ENCODE data around the gene NREP.

DNA sequence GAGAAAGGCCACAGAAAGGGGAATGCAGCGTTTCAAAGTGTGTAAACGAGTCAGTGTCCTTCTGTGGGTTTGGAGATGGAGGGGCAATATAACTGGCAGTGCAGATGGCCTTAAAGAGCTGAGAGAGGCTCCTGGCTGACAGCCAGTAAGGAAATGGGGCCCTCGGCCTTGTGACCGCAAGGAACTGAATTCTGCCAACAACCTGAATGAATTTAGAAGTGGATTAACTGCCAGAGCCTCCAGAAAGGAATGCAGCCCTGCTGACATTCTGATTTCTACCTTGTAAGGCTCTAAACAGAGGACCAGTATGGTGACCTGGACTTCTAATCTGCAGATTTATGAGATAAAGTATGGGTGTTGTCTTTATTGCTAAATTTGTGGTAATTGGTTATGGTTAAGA lies 17.5 kb upstream of the NREP start:
- TF ChIP-seq, protein P1, sequence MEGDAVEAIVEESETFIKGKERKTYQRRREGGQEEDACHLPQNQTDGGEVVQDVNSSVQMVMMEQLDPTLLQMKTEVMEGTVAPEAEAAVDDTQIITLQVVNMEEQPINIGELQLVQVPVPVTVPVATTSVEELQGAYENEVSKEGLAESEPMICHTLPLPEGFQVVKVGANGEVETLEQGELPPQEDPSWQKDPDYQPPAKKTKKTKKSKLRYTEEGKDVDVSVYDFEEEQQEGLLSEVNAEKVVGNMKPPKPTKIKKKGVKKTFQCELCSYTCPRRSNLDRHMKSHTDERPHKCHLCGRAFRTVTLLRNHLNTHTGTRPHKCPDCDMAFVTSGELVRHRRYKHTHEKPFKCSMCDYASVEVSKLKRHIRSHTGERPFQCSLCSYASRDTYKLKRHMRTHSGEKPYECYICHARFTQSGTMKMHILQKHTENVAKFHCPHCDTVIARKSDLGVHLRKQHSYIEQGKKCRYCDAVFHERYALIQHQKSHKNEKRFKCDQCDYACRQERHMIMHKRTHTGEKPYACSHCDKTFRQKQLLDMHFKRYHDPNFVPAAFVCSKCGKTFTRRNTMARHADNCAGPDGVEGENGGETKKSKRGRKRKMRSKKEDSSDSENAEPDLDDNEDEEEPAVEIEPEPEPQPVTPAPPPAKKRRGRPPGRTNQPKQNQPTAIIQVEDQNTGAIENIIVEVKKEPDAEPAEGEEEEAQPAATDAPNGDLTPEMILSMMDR (conservative IDR thresholded peaks at IDR 0.05): no peak
- no peak for TF ChIP-seq EZH2 (IDR thresholded peaks at IDR 0.05; ENCODE audit: low read depth)
